ENCODE results near the gene SIX3.

The SIX3 gene

DNA sequence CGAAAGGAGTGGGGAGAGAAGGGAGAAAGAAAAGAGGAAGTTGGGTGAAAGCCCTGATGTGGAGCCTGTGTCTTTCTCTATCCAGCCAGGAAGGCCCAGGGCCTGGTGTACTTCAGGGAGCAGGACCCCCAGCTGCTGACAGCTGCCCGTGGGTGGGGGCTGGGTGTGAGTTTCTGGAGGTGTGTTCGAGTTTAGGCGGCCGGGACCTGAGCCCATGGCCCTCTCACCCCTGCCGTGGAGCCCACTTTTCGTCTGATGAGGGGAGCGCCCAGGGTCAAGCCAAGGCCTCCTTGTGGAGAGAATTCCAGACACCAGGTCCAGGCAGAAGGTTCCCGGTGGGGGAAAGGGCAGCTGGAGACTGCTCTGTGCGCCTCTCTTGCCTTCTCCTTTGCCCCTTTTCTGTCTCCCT lies 2.2 kb downstream of the SIX3 start:
- DNase-seq (ENCODE audit: low read depth) = no peak

DNA sequence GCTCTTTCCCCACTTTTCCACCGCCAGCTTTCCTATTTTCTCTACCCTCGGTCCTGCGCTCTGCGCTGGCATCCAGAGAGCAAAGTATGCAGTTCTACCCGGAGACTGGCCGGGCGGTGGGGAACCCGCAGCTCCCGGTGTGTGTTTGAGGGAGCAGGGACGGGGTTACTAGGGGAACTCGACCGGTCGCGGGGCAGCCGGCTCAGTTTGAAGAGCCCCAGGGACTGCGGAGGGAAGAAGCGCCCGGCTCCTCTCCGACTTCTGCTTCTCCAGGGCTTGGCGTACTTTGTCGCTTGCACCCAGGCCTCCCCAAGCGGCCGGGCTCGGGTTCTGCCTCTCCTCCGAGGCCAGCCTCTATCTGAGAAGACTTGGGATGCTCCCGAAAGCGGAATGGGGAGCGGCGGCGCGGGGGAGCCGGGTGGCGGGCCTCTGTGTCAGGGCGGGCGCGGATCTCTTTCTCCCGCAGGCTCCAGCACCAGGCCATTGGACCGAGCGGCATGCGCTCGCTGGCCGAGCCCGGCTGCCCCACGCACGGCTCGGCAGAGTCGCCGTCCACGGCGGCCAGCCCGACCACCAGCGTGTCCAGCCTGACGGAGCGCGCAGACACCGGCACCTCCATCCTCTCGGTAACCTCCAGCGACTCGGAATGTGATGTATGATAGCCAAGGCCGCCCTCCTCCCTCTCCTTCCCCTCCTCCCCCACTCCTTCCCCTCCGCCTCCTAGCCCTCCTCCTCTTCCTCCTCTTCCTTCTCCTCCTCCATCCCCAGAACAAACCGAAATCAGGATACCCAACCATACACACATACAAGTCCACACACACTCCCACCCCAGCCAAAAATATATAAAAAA lies 2.8 kb downstream of the SIX3 start:
- DNase-seq (ENCODE audit: low read depth) = no peak

DNA sequence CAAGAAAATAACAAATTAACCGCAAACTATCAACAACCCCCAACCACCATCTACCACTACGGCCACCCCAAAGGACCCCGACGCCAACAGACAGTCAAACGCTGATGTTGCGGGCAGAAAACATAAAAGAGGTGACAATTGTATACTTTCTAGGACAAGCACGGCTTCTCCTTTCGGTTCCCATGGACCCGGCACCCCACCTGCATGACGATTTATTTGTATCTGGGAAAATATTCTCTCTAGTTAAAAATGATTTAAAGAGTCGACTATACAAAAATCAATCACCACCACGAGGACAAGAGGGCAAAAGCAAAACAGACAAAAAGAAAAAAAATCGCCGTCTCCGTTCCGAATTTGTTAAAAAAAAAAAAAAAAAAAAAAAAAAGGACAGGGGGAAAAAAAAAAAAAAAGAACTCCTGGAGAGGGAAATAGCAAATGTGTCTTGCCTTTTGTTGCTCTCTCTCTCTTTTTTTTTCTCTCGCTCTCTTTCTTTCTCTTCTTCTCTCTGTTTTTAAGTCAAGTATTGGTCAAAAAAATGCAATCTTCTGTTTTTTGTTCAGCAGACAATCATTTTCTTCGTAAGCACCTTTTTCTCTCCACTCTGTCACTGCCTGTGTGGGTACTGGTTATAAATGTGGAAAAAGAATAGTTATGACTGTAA lies 3.6 kb downstream of the SIX3 start:
- DNase-seq (ENCODE audit: low read depth) = no peak

DNA sequence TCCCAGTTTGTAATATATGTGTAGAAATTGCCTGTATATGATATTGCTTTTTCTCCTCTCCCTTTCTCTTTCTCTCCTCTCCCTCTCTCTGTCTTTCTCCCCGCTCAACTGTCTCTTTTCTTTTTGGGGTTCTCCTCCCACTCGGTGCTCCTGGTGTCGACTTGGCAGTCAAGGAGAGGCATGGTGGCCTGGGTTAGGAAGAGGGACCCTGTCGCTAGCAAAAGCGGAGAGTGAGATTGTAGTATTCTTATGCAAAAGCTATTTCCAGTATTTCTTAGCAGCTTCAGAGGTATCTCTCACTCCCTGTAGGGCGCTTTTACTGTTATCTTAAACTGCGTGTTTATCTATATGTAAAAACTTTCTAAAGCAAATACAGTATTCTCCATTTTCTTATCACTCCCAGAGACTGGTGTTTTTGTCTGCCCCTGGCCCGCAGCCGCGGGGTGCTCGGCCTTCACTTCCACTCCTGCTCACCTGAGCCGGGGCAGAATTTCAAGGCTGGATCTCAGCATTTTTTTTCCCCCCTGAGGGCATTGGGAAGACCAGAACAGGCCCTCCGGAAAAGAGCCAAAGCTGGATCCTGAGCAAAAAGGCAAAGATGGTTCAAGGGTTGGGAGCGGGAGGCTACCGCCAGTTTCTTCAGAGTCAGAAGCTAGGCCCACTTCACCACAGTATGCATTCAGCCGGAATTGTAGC lies 4.3 kb downstream of the SIX3 start:
- DNase-seq (ENCODE audit: low read depth) = no peak

DNA sequence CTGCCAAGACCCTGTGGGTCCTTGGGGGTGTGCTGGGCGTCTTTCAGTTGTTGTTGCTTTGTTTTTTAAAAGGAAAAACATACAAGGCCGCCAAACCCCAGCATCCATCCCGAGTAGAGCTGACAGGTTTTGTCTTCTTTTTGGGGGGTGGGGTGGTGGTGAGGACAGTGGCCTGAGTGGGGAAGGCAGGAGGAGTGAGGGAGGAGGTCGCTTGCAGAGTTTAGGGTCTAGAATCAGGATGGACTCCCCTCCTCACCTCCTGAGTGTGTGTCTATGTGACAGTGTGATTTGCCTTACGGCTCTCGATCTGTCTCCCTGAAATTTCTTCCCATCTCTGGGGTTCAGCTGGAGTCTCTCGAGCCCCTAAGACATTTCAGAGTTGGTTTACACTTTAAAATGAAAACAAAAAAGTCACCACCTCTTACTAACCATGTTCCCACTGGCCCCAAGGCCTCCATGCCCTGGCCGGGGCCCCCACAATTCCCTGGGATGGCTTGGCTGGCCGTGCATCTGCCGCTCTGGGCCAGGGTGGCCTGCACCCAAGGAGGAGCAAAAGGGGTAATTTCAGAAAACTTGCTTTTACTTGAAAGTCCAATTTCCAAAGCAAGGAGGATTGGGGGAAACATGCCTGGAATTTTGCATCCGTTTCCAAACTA lies 5.0 kb downstream of the SIX3 start:
- DNase-seq (ENCODE audit: low read depth) = no peak

DNA sequence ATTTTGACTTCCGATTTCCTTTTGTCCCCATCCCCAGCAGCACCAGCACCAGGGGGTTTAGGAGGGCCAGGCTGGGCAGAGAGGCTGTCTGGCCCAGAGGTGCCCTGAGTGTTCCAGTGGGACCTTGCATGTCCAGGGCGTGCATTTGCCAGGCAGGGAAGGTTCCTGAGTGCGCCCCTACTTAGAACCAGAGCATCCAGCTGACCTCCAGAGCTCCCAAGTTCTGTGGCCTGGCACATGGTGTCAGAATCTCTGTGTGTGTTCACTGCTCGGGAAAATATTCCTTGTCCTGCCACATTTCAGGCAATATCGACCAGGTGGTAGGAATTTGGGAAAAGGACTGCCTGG lies 5.5 kb downstream of the SIX3 start:
- no peak for DNase-seq (ENCODE audit: low read depth)

DNA sequence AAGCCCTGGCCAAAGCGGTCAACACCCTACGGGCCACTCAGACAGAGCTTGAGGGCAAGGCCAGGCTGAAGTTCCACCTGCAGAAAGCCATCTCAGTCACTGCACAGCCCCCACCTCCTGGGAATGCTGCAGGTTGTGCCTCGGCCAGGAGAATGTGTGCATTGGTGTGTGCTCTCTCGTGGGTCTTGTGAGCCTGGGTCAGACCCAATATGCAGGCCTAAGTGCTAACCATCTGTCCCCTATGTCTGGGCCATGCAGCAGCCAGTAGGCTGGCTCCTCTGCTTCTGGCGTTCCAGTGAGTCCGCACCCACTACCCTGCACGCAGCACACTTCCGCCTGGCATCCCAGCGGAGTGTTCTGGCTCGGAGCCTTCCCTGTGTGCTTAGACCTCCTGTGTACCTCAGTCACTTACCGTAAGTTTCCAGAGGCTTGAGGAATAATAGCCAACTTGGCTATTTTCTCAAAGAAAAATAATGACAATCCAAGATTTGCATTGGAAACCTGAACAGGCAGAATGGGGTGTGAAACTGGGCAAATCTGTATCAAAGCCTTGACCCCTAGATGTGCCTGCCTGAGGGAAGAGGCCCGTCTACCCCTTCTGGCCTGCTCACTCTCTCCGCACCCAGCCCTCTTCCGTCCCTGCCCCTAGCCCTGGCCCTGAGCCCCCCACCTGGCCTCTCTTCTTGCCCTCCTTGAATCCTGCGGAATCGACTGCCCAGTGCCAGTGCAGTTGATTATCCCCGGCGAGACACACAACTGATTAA lies 7.2 kb downstream of the SIX3 start:
- DNase-seq (ENCODE audit: low read depth) = no peak

DNA sequence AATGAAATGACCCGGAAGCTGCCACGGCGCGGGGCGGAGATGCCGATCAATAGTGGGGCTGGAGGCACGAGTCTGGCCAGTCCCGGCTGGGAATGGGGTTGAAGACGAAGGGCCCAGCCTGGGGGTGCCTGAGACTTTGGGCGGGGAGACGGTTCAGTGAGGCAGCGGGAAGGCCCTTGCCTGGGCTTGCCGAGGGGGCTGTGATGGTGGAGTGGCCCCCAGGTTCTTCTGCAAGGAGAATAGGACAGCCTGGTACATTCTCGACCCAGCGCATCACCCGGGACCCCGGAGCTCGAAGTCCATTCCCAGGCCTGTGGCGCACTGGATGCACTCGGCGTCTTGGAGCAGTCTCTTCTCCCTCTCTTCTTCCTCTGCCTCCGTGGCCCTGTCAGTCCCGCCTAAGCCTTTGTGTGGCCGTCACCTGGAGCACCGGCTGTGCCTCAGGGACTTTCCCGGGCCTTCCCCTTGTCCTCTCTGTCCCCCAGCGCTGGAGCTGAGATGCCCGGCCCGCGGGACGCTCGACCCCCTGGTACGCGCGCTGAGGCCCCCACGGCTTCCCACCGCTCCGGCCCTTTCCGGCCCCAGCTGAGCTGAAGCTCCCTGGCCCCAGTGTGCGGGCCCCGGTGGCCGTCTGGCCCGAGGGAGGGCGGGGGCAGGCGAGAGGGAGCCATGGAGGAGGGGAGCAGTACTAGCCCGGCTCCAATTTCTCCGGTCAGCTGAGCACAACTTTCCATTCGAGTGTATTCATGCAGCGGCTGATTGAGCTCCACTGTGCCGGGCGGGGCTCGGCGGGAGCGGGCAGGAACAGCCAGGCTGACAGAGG lies 8.0 kb downstream of the SIX3 start:
- DNase-seq (ENCODE audit: low read depth) = no peak

DNA sequence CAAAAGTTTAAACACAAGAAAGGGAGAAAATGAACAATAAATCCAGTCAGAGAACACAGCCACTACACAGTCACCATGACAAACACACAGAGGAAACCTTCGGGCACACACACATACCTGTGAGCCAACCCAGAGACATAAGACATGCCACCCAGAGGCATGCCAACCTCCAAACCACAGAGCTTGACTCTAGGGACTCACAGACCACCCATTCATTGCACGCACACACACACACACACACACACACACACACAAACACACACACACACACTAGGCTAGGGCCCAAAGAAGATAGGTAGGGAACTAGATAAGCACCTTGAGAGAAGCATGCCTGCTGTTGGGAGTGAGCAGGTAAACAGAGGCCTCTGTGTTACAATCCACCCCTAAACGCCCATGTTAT lies 9.1 kb downstream of the SIX3 start:
- DNase-seq (ENCODE audit: low read depth) = no peak

DNA sequence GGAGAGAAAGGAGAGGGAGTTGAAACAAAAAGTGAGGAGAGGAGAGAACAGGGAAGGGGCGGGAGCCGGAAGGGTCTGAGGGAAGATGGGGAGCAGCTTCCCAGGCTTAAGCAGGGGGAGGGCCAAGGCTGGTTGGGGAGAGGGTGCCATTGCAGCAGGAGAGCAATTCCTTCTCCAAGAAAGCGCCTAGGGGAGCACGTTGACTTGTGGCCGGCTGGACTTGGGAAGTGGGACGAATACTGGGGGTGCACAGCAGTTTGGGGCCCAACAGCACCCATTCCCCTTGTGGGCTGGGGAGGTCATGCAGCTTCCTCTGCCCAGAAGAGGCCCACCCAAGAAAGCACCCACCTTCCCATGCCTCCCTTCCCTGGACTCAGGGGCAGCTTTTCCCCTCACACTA lies 9.6 kb downstream of the SIX3 start:
- DNase-seq (ENCODE audit: low read depth) = no peak

DNA sequence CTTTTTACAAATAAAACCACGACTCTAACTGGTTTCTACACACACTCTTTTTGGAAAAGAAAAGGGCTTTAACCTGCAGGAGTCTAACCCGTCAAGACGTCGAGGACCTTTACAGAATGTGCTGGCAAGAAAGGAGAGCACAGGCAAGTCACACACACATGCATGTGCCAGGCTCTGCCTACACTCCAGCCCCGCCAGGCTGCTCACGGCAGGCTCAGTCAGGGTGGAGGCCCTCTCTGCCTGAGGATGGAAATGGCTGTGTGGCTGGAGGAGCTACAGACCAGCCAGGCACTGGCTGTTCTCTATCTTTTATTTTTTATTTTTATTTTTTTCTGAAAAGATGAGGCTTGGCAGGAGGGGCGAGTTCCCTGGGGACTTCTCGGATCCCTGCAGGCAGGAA lies 10.2 kb downstream of the SIX3 start:
- DNase-seq (ENCODE audit: low read depth) = no peak

DNA sequence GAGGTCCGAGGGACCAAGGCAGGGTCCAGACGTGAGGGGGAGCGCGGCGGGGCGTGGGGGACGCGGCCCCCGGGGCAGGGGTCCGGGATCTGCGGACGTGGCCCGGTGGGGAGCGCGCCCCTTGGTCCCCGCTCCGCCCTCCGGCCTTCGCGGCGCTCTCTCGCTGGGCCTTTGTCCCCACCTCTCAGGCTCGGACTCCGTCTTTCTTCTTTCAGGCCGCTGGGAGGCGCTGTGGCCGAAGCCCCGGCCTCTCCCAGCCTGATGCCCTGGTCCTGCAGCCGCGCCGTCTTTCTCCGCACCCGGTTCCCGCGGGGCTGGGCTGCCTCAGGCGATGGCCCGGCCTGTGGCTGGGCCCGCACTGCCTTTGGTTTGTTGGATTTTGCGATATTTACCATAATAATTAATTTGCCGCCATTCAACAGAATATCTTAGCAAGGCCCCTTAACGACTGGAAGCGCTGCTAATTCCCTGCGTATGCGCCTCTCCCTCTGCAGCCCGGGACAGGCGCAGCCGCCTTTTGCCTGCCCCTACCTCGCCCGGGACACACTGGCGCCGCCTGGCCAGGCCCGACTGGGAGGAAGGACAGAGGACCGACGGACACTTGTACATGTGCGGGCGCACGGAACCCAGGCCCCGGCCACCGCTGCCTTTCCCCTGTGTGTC lies 10.8 kb downstream of the SIX3 start:
- peak; percentile 17 for DNase-seq (ENCODE audit: low read depth)

DNA sequence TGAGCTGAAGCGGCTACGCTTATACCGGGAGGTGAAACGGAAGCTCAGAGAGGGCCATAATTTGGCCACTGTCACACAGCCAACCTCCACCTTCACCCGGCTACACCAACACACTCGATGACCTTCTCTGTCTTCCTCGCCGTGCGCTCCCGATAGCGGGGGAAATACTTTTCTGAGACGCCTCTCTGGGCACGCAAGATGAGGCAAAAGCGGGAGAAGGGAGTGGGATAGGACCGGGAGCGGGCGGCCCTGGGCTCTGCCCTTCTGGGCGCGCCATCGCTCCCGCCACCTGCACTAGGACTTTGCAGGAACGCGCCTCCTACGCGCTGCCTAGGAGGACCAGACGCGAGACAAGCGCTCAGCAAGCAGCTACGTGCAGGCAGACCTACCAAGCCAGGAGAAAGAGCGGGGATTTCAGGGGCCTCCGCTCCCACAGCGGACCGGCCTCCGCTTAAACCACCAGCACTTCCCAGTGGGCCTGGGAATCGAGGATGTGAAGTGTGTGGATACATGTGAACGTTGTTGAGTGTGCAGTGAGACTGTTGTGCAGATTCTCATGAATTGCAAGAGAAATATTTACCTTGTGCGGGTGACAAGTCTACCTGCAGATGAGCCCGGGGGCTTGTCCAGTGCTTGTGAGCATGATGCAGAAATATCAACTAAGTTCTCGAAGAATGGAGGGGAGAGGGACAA lies 11.4 kb downstream of the SIX3 start:
- DNase-seq (ENCODE audit: low read depth) = no peak

DNA sequence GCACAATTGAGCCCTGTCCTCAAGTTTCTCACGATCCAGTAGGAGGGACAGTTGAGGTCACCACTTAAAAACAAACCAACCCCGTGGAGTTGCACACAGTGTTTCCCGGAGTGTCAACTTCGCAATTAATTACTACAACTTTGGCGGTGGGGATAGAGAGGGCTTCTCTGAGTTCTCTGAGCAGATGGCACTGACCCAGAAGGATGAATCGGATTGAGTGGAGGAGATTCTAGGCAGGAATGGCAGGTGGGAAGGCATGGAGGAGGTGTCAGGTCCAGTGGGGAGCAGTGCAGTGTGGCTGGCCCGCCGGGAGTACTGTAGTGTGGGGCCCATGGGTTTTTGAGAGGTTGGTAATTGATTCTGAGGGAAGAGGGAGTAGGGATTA lies 12.0 kb downstream of the SIX3 start:
- DNase-seq (ENCODE audit: low read depth) = no peak

DNA sequence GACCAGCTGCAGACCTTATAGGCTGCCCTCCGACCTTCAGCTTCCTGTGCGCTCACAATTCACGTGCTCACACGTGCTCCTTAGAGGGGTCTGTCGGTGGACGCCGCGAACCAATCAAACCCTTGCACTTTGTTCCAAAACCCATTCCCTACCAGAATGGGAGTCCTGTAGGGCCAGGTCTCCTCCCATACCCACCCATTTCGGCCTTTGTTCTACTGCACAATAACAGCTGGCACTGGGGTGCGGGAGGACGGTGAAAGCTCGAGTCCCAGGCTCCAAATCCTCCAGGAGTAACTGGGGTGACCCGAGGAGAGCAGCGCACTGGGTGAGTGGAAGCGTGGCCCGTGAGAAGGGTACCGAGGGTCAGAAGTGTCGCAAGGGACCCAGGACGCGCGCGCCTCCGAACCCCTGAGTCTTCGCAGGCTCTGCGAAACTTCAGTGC lies 13.0 kb downstream of the SIX3 start:
- no peak for DNase-seq (ENCODE audit: low read depth)

DNA sequence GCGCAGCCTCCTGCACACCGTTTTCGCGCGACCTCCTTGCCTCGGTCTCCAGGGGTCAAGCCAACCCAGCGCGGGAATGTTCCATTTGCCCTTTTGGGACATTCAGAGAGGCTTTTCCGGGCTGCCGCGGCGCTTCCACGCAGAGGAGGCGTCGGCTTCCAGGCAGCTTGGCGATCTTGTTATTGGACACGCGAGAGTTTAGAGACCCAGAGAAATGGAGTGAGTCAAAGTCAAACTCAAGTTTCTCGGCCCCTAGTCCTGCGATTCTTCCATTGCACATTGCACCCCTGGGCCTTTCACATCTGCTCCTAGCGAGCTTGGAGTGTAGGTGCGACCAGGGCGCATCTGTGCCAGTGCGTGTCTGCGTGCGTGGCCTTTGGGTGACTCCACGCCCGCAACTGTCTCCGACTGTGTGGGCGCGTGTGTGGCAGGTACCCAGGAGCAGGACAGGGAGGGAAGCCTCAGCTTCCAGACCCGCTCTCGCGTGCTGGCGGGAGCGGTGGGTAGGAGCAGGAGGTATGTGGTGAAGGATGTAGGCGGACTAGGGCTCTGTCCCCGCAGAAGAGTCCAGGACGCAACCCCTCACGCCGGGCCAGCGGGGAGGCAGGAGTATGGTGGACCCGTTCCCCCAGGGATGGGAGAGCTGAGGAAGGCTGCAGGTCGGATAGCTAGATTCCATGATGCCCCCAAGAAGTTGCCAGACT lies 13.5 kb downstream of the SIX3 start:
- DNase-seq (ENCODE audit: low read depth) = no peak

DNA sequence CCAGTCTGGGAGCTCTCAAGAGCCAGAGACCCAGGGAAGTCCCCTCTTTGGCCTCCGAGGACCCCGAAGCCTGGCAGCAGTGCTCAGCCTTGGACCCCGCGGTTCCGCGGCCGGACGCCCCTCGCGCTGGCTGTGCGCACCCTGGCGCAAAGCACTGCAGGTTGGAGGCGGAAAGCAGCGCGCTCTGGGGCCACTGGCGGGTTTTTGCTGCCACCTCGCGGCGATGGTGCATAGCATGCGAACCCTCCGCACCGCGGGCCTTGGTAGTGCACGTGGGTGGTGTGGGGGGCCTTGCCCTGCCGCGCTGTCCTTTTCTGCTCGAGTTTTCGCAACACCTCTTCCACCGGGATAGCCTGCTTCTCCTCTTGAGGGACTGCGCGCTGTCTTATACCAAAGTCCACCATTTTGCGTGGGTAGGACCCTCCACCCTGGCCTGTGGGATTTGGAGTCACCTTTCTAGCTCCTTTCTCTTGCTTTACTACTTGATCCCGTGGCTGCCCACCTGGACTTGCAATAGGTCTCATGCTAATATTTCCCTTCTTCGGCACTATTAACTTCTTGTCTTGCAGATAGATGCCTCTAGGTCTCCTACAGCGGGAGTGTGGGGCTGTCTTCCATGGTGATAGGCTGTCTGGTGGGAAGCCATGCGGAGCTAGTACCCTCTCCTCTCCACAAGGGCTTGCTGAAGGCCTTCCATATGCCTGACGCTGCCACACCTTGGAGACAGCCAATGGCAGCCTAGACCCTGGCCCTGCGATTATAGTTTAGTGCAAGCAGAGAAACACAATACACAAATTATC lies 14.3 kb downstream of the SIX3 start:
- DNase-seq (ENCODE audit: low read depth) = peak; percentile 30

DNA sequence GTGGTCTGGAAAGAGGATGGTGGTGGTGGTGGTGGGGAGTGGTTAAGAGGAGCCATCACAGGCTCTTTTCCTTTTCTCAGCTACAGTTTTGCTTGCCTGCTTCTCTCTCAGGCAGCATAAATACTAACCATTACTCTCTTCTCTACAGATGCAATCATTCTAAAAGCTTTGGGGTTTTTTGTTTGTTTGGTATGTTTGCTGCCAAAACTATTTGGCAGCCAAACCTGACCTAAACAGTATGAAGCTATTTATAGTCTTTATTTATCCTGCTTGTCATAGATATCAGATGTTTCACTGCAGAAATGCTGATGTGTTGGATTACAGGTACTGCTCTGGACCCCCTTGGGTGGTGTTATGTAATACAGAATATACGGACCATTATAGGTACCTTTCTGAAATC lies 15.3 kb downstream of the SIX3 start:
- DNase-seq (ENCODE audit: low read depth) = no peak

All from GM04504 (cell line).